NOMO-1 treated with dmso at 0.1 percent for 144 hours (cell line): ENCODE results near the gene MRPS6.
A peak's percentile ranks its signal among the peaks of the same experiment; 100 is the strongest.

ENCODE experiments used
- DNase-seq: peaks from one replicate; lab custom pipeline; 2025; ENCODE audit not compliant: unreplicated experiment; lab: John Stamatoyannopoulos, UW

The MRPS6 gene

GRCh38 chr21:34179204-34179935 is 106.0 kb downstream of the MRPS6 start:
- no peak for DNase-seq

- DNase-seq, result no peak
Observed at GRCh38 chr21:34180407-34180806, 107.0 kb downstream of the MRPS6 start.

- no peak for DNase-seq
Observed at GRCh38 chr21:34180826-34181359, 107.5 kb downstream of the MRPS6 start.

- DNase-seq, result no peak
Observed at GRCh38 chr21:34181431-34182039, 108.2 kb downstream of the MRPS6 start.

GRCh38 chr21:34182436-34182835 is 109.1 kb downstream of the MRPS6 start:
- no peak for DNase-seq

DNA sequence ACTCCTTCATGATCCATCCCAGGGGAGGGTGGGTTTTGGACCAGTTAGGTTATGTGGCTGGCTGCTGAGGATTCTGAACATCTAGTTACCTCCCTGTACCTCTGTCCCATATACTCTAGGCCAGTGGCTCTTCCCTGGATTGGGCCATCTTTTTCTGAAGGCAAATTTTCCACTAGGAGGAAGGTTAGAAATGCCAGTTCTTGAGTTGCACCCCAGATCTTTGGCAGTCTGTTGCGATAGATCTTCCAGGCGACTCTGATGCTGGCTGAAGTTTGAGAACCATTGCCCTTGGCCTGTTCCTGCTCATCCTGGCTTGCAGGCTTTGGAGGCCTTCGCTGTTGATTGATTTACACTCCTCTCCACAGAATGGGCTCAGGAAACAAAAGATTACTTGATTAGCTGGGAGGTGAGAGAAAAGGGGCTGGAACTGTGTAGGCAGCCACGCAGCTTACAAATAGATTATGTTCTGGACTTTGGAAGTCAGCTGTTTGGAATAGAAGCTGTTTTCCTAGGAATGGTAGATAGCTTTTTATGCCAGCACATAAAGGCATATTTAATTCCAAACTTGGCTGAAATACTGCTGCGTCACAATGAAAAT is 110.1 kb downstream of the MRPS6 start:
- no peak for DNase-seq

GRCh38 chr21:34184232-34184631 is 110.9 kb downstream of the MRPS6 start:
- DNase-seq, result no peak

GRCh38 chr21:34185026-34185750 is 111.8 kb downstream of the MRPS6 start:
- DNase-seq, result no peak

DNA sequence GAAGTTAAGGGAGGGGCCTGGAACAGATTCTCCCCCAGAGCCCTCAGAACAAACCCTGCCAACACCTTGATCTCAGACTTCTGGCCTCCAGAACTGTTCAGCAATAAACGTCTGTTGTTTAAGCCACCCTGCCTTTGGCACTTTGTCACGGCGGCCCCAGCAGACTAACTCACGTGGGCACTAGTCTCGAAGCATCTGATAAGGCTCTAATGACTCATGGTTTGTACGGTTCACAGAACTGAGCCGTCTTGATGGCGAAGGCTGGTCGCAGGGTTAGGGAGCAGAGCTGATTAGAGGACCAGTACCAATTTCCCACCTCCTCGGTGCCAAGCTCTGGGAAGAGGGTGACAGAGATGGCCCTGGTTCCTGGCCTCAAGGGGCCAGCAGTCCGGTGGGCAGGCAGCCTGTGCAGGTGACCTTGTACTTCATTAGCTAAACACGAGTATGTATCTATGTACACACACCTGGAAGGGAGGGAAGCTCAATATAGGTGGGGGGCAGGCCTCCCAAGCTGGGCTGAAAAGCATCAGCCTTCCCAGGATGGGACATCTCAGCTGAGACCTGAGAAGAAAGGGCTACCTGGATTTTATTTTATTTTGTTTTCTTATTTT is 112.8 kb downstream of the MRPS6 start:
- no peak for DNase-seq

GRCh38 chr21:34187935-34188334 is 114.6 kb downstream of the MRPS6 start:
- DNase-seq, result no peak

- peak; percentile 8 for DNase-seq
Observed at GRCh38 chr21:34189506-34189905, 116.1 kb downstream of the MRPS6 start.

DNA sequence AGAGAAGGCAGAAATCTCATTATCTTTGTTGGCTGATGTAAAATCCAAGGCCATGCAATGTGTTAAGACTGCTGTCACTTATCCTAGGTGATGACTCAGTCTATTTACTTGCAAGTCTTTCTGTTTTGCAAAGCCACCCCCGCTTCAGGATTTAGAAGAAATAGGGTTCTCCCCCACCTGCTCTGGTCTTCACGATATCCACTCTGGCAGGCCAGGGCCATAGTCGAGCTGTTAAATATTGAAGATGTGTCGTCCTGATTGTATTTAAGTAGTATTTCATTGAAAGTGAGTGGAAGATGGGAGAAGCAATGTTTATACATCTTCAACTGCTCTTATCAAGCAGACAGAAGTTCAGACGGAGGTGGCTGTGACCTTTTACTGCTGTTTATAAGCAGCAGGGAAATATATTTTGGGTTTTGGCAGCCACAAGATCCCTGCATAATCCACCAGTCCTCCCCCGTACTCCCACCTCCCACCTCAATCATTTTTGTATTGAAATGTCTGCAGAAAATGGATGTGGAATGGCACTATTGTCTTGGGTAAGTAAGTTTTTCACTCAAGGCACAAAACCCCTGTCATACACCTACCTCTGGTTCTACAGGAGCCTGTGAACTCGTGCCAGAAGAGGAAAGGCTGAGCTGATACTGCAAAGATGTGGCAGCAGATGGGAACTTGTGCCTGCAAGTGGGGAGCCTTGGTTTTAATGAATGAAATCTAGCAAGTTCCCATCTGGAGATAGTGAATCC is 117.4 kb downstream of the MRPS6 start:
- no peak for DNase-seq

DNA sequence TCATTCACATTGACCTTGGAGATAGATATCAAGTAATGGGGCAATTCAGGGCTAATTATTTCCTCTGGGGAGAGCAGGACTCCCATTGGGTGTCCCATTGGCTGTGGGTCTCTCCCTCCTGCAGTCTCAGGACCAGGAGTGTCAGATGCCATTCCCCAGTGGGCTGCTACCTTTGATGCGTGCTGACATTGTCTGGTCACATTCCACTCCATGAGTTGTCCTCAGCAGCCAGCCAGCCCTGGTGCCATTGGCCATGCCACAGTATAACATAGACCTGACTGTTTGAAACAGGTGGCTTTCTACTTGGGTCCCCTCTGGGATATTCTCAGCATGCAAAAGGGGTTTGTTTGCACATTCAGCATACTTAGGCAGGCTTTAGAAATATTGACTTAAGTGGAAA is 118.5 kb downstream of the MRPS6 start:
- no peak for DNase-seq
